Ectodermal cell (in vitro differentiated cells): ENCODE measurements around the gene NOTCH2.

Experiments used
- H3K27ac ChIP-seq: 2 replicates; pipeline ENCODE4 v1.7.0; 2013; ENCODE audit warnings: mild to moderate bottlenecking, low read depth, low read length; ENCODE audit not compliant: insufficient read depth, poor library complexity, severe bottlenecking
- H3K27me3 ChIP-seq: 2 replicates; pipeline ENCODE4 v1.7.0; 2013; ENCODE audit warnings: mild to moderate bottlenecking, low read length; ENCODE audit not compliant: insufficient read depth, control insufficient read depth, poor library complexity, severe bottlenecking
- H3K36me3 ChIP-seq: one replicate; pipeline ENCODE4 v1.7.0; 2013; ENCODE audit warnings: low read length; ENCODE audit not compliant: control insufficient read depth, insufficient read depth
- H3K4me1 ChIP-seq: one replicate; pipeline ENCODE4 v1.7.0; 2013; ENCODE audit warnings: low read length; ENCODE audit not compliant: control insufficient read depth, insufficient read depth
- H3K4me3 ChIP-seq: 2 replicates; pipeline ENCODE4 v1.7.0; 2013; ENCODE audit warnings: low read depth, low read length, control low read depth; ENCODE audit not compliant: insufficient read depth
- H3K9me3 ChIP-seq: 2 replicates; pipeline ENCODE4 v1.7.0; 2013; ENCODE audit warnings: mild to moderate bottlenecking, low read length, moderate library complexity; ENCODE audit not compliant: control insufficient read depth
- WGBS, 2 experiments: methylation state at CpG; one replicate each; pipeline ENCODE4 v1.1.7; 2013; ENCODE audit warnings: missing lambda C conversion rate in 2 of 2; 5-methylcytosine and 5-hydroxymethylcytosine counted together

NOTCH2 gene

GRCh38 chr1:119946724-119947123 is 122.7 kb downstream of the NOTCH2 start:
- Histone ChIP-seq H3K4me3 (no peak overlapping the region), H3K27me3 (no peaks in the 10 kb centered on the region), H3K36me3 (peaks cover 8% of the 10 kb centered on the region), H3K27ac (no peak overlapping the region), H3K9me3 (no peaks in the 10 kb centered on the region), H3K4me1 (no peaks in the 10 kb centered on the region)
- WGBS, 2 experiments, result 100% methylated on average over 1 of the region's 1 CpG; no CpG with 5 or more reads in 1 of the 2 experiments

GRCh38 chr1:119943216-119943615 is 126.2 kb downstream of the NOTCH2 start:
- H3K4me3 ChIP-seq, result no peak overlapping the region
- peaks cover 17% of the 10 kb centered on the region for H3K36me3 ChIP-seq
- H3K4me1 ChIP-seq, result no peaks in the 10 kb centered on the region
- no peaks in the 10 kb centered on the region for H3K9me3 ChIP-seq
- 85 to 93% methylated on average over 1 to 2 of the region's 2 CpGs for WGBS, 2 experiments
- H3K27ac ChIP-seq, result no peak overlapping the region
- H3K27me3 ChIP-seq, result no peaks in the 10 kb centered on the region

GRCh38 chr1:119941392-119941791 is 128.1 kb downstream of the NOTCH2 start:
- no peak overlapping the region for H3K27ac ChIP-seq
- no peak overlapping the region for H3K4me3 ChIP-seq
- H3K27me3 ChIP-seq, result no peaks in the 10 kb centered on the region
- WGBS, 2 experiments, result 90 to 92% methylated on average over 4 of the region's 4 CpGs
- H3K36me3 ChIP-seq, result peaks cover 30% of the 10 kb centered on the region
- no peaks in the 10 kb centered on the region for H3K4me1 ChIP-seq
- no peaks in the 10 kb centered on the region for H3K9me3 ChIP-seq

- peaks cover 37% of the 10 kb centered on the region for H3K36me3 ChIP-seq
- no peaks in the 10 kb centered on the region for H3K27me3 ChIP-seq
- no peaks in the 10 kb centered on the region for H3K4me1 ChIP-seq
- H3K4me3 ChIP-seq, result no peak overlapping the region
- no peaks in the 10 kb centered on the region for H3K9me3 ChIP-seq
- H3K27ac ChIP-seq, result no peak overlapping the region
Measured at GRCh38 chr1:119940697-119941096, 128.8 kb downstream of the NOTCH2 start.

GRCh38 chr1:119937198-119937597 is 132.3 kb downstream of the NOTCH2 start:
- Histone ChIP-seq H3K9me3 (no peaks in the 10 kb centered on the region), H3K4me1 (no peaks in the 10 kb centered on the region), H3K27me3 (no peaks in the 10 kb centered on the region), H3K27ac (no peak overlapping the region), H3K4me3 (no peak overlapping the region), H3K36me3 (peaks cover 45% of the 10 kb centered on the region)
- 93 to 96% methylated on average over 5 of the region's 5 CpGs for WGBS, 2 experiments

GRCh38 chr1:119935915-119936314 is 133.5 kb downstream of the NOTCH2 start:
- no peaks in the 10 kb centered on the region for H3K27me3 ChIP-seq
- 95 to 99% methylated on average over 2 of the region's 2 CpGs for WGBS, 2 experiments
- H3K36me3 ChIP-seq, result peaks cover 41% of the 10 kb centered on the region
- H3K4me1 ChIP-seq, result no peaks in the 10 kb centered on the region
- no peaks in the 10 kb centered on the region for H3K9me3 ChIP-seq
- H3K4me3 ChIP-seq, result no peak overlapping the region
- H3K27ac ChIP-seq, result no peak overlapping the region

GRCh38 chr1:119935373-119935772 is 134.1 kb downstream of the NOTCH2 start:
- 92 to 100% methylated on average over 1 of the region's 1 CpG for WGBS, 2 experiments
- H3K9me3 ChIP-seq, result no peaks in the 10 kb centered on the region
- H3K27ac ChIP-seq, result no peak overlapping the region
- no peaks in the 10 kb centered on the region for H3K27me3 ChIP-seq
- no peaks in the 10 kb centered on the region for H3K4me1 ChIP-seq
- H3K4me3 ChIP-seq, result no peak overlapping the region
- peaks cover 39% of the 10 kb centered on the region for H3K36me3 ChIP-seq

- H3K36me3 ChIP-seq, result peaks cover 36% of the 10 kb centered on the region
- no peak overlapping the region for H3K27ac ChIP-seq
- no peaks in the 10 kb centered on the region for H3K4me1 ChIP-seq
- H3K4me3 ChIP-seq, result no peak overlapping the region
- H3K9me3 ChIP-seq, result no peaks in the 10 kb centered on the region
- H3K27me3 ChIP-seq, result no peaks in the 10 kb centered on the region
Measured at GRCh38 chr1:119933397-119933796, 136.1 kb downstream of the NOTCH2 start.

- no peaks in the 10 kb centered on the region for H3K27me3 ChIP-seq
- H3K27ac ChIP-seq, result no peak overlapping the region
- WGBS, 2 experiments, result 96 to 100% methylated on average over 1 of the region's 1 CpG
- H3K36me3 ChIP-seq, result peaks cover 34% of the 10 kb centered on the region
- no peaks in the 10 kb centered on the region for H3K9me3 ChIP-seq
- H3K4me3 ChIP-seq, result no peak overlapping the region
- H3K4me1 ChIP-seq, result no peaks in the 10 kb centered on the region
Measured at GRCh38 chr1:119929643-119930315, 139.7 kb downstream of the NOTCH2 start.

- Histone ChIP-seq H3K9me3 (no peaks in the 10 kb centered on the region), H3K27me3 (no peaks in the 10 kb centered on the region), H3K27ac (no peak overlapping the region), H3K4me1 (no peaks in the 10 kb centered on the region), H3K4me3 (no peak overlapping the region), H3K36me3 (peaks cover 55% of the 10 kb centered on the region)
- 91 to 92% methylated on average over 3 of the region's 3 CpGs for WGBS, 2 experiments
Measured at GRCh38 chr1:119926553-119926952, 142.9 kb downstream of the NOTCH2 start.
